Neuronal stem cell (in vitro differentiated cells): Measurements from ENCODE around the gene MAP6D1.
A peak's percentile ranks its signal among the peaks of the same experiment; 100 is the strongest.

Source experiments
- DNase-seq: peaks from one replicate; pipeline ENCODE4 v3.0.0-alpha.2; 2013; ENCODE audit warnings: low spot score
- H2AFZ ChIP-seq: one replicate; pipeline ENCODE4 v1.6.1; 2013; ENCODE audit warnings: mild to moderate bottlenecking, low read length, inconsistent platforms
- H2AK5ac ChIP-seq: 2 replicates; pipeline ENCODE4 v1.6.1; 2013; ENCODE audit warnings: low read depth, mild to moderate bottlenecking, inconsistent platforms, low read length, moderate library complexity, mixed read lengths
- H2BK120ac ChIP-seq: 2 replicates; pipeline ENCODE4 v1.6.1; 2013; ENCODE audit warnings: low read depth, mild to moderate bottlenecking, inconsistent platforms, low read length, moderate library complexity, mixed read lengths
- H2BK12ac ChIP-seq: one replicate; pipeline ENCODE4 v1.6.1; 2013; ENCODE audit warnings: low read length, inconsistent platforms
- H2BK15ac ChIP-seq: 2 replicates; pipeline ENCODE4 v1.6.1; 2013; ENCODE audit warnings: mild to moderate bottlenecking, low read length, inconsistent platforms, mixed read lengths
- H2BK5ac ChIP-seq: one replicate; pipeline ENCODE4 v1.6.1; 2013; ENCODE audit warnings: inconsistent platforms, mild to moderate bottlenecking, low read length, moderate library complexity
- H3K14ac ChIP-seq: one replicate; pipeline ENCODE4 v1.6.1; 2013; ENCODE audit warnings: low read length, inconsistent platforms
- H3K18ac ChIP-seq: 2 replicates; pipeline ENCODE4 v1.6.1; 2013; ENCODE audit warnings: low read length, inconsistent platforms
- H3K23ac ChIP-seq: 2 replicates; pipeline ENCODE4 v1.6.1; 2013; ENCODE audit warnings: low read depth, mild to moderate bottlenecking, mixed read lengths, low read length, inconsistent platforms; ENCODE audit not compliant: poor library complexity
- H3K27ac ChIP-seq: replicated peaks from 3 replicates; pipeline ENCODE4 v1.5.1; 2013; ENCODE audit warnings: low read length, inconsistent platforms
- H3K27me3 ChIP-seq, 3 experiments: 2 replicates each; pipeline ENCODE4 v1.6.1; 2013; ENCODE audit warnings: low read length in 3 of 3, mild to moderate bottlenecking in 2 of 3, inconsistent platforms in 1 of 3, low read depth in 1 of 3, mixed read lengths in 1 of 3, moderate library complexity in 1 of 3; ENCODE audit not compliant: control insufficient read depth in 3 of 3, insufficient read depth in 3 of 3
- H3K36me3 ChIP-seq, 2 donors: replicated peaks in 1 of 2; 2 replicates each; pipeline ENCODE4 v1.6.1; 2013; ENCODE audit warnings: low read length in 2 of 2; ENCODE audit not compliant: control insufficient read depth in 2 of 2, insufficient read depth in 2 of 2
- H3K4ac ChIP-seq: 2 replicates; pipeline ENCODE4 v1.6.1; 2013; ENCODE audit warnings: inconsistent platforms, mild to moderate bottlenecking, low read length, moderate library complexity
- H3K4me1 ChIP-seq, 2 donors: 1 replicate in 1 of 2; 2 replicates in 1 of 2; pipeline ENCODE4 v1.6.1; 2013; ENCODE audit warnings: low read length in 2 of 2, low read depth in 1 of 2; ENCODE audit not compliant: control insufficient read depth in 2 of 2, insufficient read depth in 1 of 2
- H3K4me2 ChIP-seq: one replicate; pipeline ENCODE4 v1.6.1; 2013; ENCODE audit warnings: mild to moderate bottlenecking, low read length, inconsistent platforms; ENCODE audit not compliant: insufficient read depth, poor library complexity, severe bottlenecking
- H3K4me3 ChIP-seq, 2 donors: 2 replicates each; pipeline ENCODE4 v1.5.1; 2013; ENCODE audit warnings: low read length in 2 of 2, mild to moderate bottlenecking in 2 of 2, inconsistent platforms in 1 of 2, moderate library complexity in 1 of 2
- H3K79me1 ChIP-seq: one replicate; pipeline ENCODE4 v1.6.1; 2013; ENCODE audit warnings: low read depth, mild to moderate bottlenecking, inconsistent platforms, low read length, moderate library complexity
- H3K9ac ChIP-seq: one replicate; pipeline ENCODE4 v1.6.1; 2013; ENCODE audit warnings: mild to moderate bottlenecking, low read depth, low read length, inconsistent platforms; ENCODE audit not compliant: poor library complexity
- H3K9me3 ChIP-seq, 2 donors: replicated peaks in 1 of 2; 2 replicates each; pipeline versions ENCODE3 to v1.6.1; 2013; ENCODE audit warnings: low read length in 2 of 2, mild to moderate bottlenecking in 2 of 2, inconsistent platforms in 1 of 2, low read depth in 1 of 2, mixed read lengths in 1 of 2, moderate library complexity in 1 of 2; ENCODE audit not compliant: control insufficient read depth in 2 of 2, insufficient read depth in 1 of 2
- H4K8ac ChIP-seq: one replicate; pipeline ENCODE4 v1.6.1; 2013; ENCODE audit warnings: low read depth, mild to moderate bottlenecking, inconsistent platforms, low read length, moderate library complexity
- H4K91ac ChIP-seq: one replicate; pipeline ENCODE4 v1.6.1; 2013; ENCODE audit warnings: low read length, low read depth, mild to moderate bottlenecking, inconsistent platforms; ENCODE audit not compliant: poor library complexity
- whole genome bisulfite sequencing, 2 donors: extraction: QIAGEN DNeasy Blood & Tissue Kit; methylation state at CpG; one replicate each; pipeline ENCODE4 v1.1.7; 2013; ENCODE audit warnings: missing lambda C conversion rate in 2 of 2, mixed read lengths in 1 of 2; ENCODE audit not compliant: insufficient read length in 2 of 2, insufficient replicate concordance in 1 of 2; ENCODE audit errors: extremely low coverage in 2 of 2; 5-methylcytosine and 5-hydroxymethylcytosine counted together

The MAP6D1 gene

DNA sequence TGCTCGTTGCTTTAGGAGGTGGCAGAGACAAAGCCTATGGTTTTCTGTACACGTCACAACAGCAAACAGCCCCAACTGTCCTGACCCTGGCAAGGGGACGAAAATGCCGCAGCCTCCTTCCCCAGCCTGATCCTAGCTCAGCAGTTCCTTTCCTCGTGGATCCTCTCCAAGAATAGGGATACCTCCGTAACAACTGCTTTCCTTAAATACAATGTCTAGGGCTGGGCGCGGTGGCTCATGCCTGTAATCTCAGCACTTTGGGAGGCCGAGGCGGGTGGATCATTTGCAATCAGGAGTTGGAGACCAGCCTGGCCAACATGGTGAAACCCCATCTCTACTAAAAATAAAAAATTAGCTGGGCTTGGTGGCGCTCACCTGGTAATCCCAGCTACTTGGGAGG is 17.0 kb downstream of the MAP6D1 start:
- no peak overlapping the region for H3K4me3 ChIP-seq
- H3K27me3 ChIP-seq: no peaks in the 10 kb centered on the region
- no peak overlapping the region for H3K4me2 ChIP-seq
- no peak overlapping the region for H2BK120ac ChIP-seq
- no peak overlapping the region for H3K18ac ChIP-seq
- H4K91ac ChIP-seq: no peak overlapping the region
- H3K79me1 ChIP-seq: no peaks in the 10 kb centered on the region
- no CpG with 5 or more reads among the region's 11 CpGs for WGBS, 2 donors
- no peak overlapping the region for H2BK5ac ChIP-seq
- peaks cover 51 to 99% of the 10 kb centered on the region in 2 donors for H3K36me3 ChIP-seq
- no peak for DNase-seq
- no peak overlapping the region for H3K23ac ChIP-seq
- H2BK15ac ChIP-seq: no peak overlapping the region
- no peak overlapping the region for H3K4ac ChIP-seq
- no peak overlapping the region for H2AFZ ChIP-seq
- H2BK12ac ChIP-seq: no peak overlapping the region
- no peak overlapping the region for H4K8ac ChIP-seq
- H3K9ac ChIP-seq: no peak overlapping the region
- peaks cover 0 to 2% of the 10 kb centered on the region in 2 donors for H3K9me3 ChIP-seq
- no peak overlapping the region for H2AK5ac ChIP-seq
- H3K14ac ChIP-seq: no peak overlapping the region
- H3K27ac ChIP-seq: no peak overlapping the region
- no peaks in the 10 kb centered on the region for H3K4me1 ChIP-seq

DNA sequence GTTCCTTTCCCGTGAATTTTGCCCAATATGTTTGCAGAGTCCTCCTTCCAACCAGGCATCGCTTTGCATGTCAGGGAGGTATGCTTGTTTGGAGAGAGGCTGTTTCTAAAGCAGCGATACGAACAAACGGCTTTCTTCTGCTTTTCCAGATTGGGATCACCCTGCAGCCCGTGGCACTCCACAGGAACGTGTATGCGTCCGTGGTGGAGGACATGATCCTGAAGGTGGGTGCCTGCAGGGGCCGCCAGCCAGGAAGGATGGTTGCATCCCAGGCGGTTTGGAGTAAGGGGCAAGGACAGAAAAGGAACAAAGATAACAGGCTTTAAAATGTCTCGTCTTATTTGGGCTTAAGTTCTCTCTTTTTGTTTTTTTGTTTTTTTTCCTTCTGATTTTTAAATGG is 17.5 kb downstream of the MAP6D1 start:
- Histone ChIP-seq H3K36me3 (peaks cover 55 to 99% of the 10 kb centered on the region in 2 donors), H3K23ac (no peak overlapping the region)
- WGBS, 2 donors: no CpG with 5 or more reads among the region's 12 CpGs

GRCh38 chr3:183807209-183807728 is 18.1 kb downstream of the MAP6D1 start:
- Histone ChIP-seq H3K18ac (no peak overlapping the region), H3K27me3 (no peaks in the 10 kb centered on the region), H4K8ac (no peak overlapping the region), H3K14ac (no peak overlapping the region), H2BK120ac (no peak overlapping the region), H2AFZ (no peak overlapping the region), H3K4me3 (peak overlapping the region in 1 of 2 donors; percentile 31), H3K9me3 (peaks cover 0 to 2% of the 10 kb centered on the region in 2 donors), H3K4me1 (no peaks in the 10 kb centered on the region), H2BK5ac (no peak overlapping the region), H3K36me3 (peaks cover 57 to 99% of the 10 kb centered on the region in 2 donors), H3K9ac (no peak overlapping the region), H2AK5ac (no peak overlapping the region), H2BK15ac (no peak overlapping the region), H3K4me2 (no peak overlapping the region), H3K23ac (no peak overlapping the region), H2BK12ac (no peak overlapping the region), H3K4ac (no peak overlapping the region), H3K27ac (no peak overlapping the region), H4K91ac (no peak overlapping the region), H3K79me1 (no peaks in the 10 kb centered on the region)
- no CpG with 5 or more reads among the region's 12 CpGs for WGBS, 2 donors
- no peak for DNase-seq

More for the DNA sequence above, 17.5 kb downstream of the MAP6D1 start:
- no peak for DNase-seq
- Histone ChIP-seq H3K9ac (no peak overlapping the region), H3K4ac (no peak overlapping the region), H2AFZ (no peak overlapping the region), H3K4me3 (no peak overlapping the region), H3K18ac (no peak overlapping the region), H2BK5ac (no peak overlapping the region), H2AK5ac (no peak overlapping the region), H3K79me1 (no peaks in the 10 kb centered on the region), H2BK15ac (no peak overlapping the region), H3K4me1 (no peaks in the 10 kb centered on the region), H3K27ac (no peak overlapping the region), H4K91ac (no peak overlapping the region), H3K14ac (no peak overlapping the region), H3K27me3 (no peaks in the 10 kb centered on the region), H3K4me2 (no peak overlapping the region), H2BK12ac (no peak overlapping the region), H4K8ac (no peak overlapping the region), H2BK120ac (no peak overlapping the region), H3K9me3 (peaks cover 0 to 2% of the 10 kb centered on the region in 2 donors)

- Histone ChIP-seq H3K4me1 (no peaks in the 10 kb centered on the region), H2AK5ac (no peak overlapping the region), H4K91ac (no peak overlapping the region), H3K27me3 (no peaks in the 10 kb centered on the region), H3K14ac (no peak overlapping the region), H2BK5ac (no peak overlapping the region), H3K36me3 (peaks cover 62 to 98% of the 10 kb centered on the region in 2 donors), H3K9ac (no peak overlapping the region), H3K4me2 (no peak overlapping the region), H2AFZ (no peak overlapping the region), H2BK120ac (no peak overlapping the region), H3K27ac (no peak overlapping the region), H3K79me1 (peaks cover 2% of the 10 kb centered on the region), H2BK12ac (no peak overlapping the region), H3K9me3 (peaks cover 0 to 2% of the 10 kb centered on the region in 2 donors), H3K18ac (no peak overlapping the region), H3K4me3 (no peak overlapping the region), H2BK15ac (no peak overlapping the region), H4K8ac (no peak overlapping the region), H3K23ac (no peak overlapping the region), H3K4ac (no peak overlapping the region)
- WGBS, 2 donors: no CpG with 5 or more reads among the region's 6 CpGs
- DNase-seq: no peak
Measured at GRCh38 chr3:183802989-183803388, 22.4 kb downstream of the MAP6D1 start.
